Liver (tissue), 9 donors: ENCODE data around the gene JTB. TPM values are rescaled to one million over a fixed set of nuclear protein-coding genes. Genes with fewer than 3 reads are reported as not detected.

Experiments used
- DNase-seq: peaks from one replicate; pipeline ENCODE4 v3.0.0-alpha.2; 2017; ENCODE audit warnings: low spot score
- H3K27ac ChIP-seq, 2 donors: one replicate each; pipeline ENCODE4 v1.7.0; 2013; ENCODE audit warnings: inconsistent platforms in 2 of 2, low read length in 2 of 2, control low read depth in 1 of 2, low read depth in 1 of 2, mild to moderate bottlenecking in 1 of 2
- H3K27me3 ChIP-seq, 4 donors: one replicate each; pipeline versions ENCODE4 v1.6.1 to v1.7.0; 2013; ENCODE audit warnings: low read length in 3 of 4, inconsistent platforms in 1 of 4, mild to moderate bottlenecking in 1 of 4, moderate library complexity in 1 of 4; ENCODE audit not compliant: control insufficient read depth in 4 of 4, insufficient read depth in 4 of 4
- H3K36me3 ChIP-seq, 4 donors: one replicate each; pipeline versions ENCODE4 v1.6.1 to v1.7.0; 2013; ENCODE audit warnings: low read length in 3 of 4, mild to moderate bottlenecking in 3 of 4, low read depth in 1 of 4, moderate library complexity in 1 of 4; ENCODE audit not compliant: control insufficient read depth in 4 of 4, insufficient read depth in 3 of 4
- H3K4me1 ChIP-seq, 4 donors: one replicate each; pipeline versions ENCODE4 v1.6.1 to v1.7.0; 2013; ENCODE audit warnings: low read length in 3 of 4, mild to moderate bottlenecking in 3 of 4, moderate library complexity in 1 of 4; ENCODE audit not compliant: control insufficient read depth in 4 of 4, insufficient read depth in 4 of 4
- H3K4me3 ChIP-seq, 3 donors: one replicate each; pipeline versions ENCODE4 v1.6.1 to v1.7.0; 2013; ENCODE audit warnings: low read length in 3 of 3, control low read depth in 1 of 3, low read depth in 1 of 3, mild to moderate bottlenecking in 1 of 3
- H3K9ac ChIP-seq, 2 donors: one replicate each; pipeline ENCODE4 v1.7.0; 2013; ENCODE audit warnings: low read length in 2 of 2, mild to moderate bottlenecking in 2 of 2, moderate library complexity in 2 of 2, control low read depth in 1 of 2, low read depth in 1 of 2
- H3K9me3 ChIP-seq, 4 donors: one replicate each; pipeline versions ENCODE4 v1.6.1 to v1.7.0; 2013; ENCODE audit warnings: low read length in 3 of 4; ENCODE audit not compliant: control insufficient read depth in 4 of 4
- FOXA1 ChIP-seq: IDR thresholded peaks from 2 replicates; pipeline ENCODE4 v1.6.1; 2016; ENCODE audit warnings: antibody characterized with exemption
- FOXA2 ChIP-seq: IDR thresholded peaks from 2 replicates; pipeline ENCODE4 v1.6.1; 2016; ENCODE audit warnings: antibody characterized with exemption
- GABPA ChIP-seq, 2 donors: IDR thresholded peaks in 1 of 2; conservative IDR thresholded peaks in 1 of 2; 2 replicates each; pipeline ENCODE4 v1.6.1; 2016; ENCODE audit warnings: antibody characterized with exemption in 2 of 2, mild to moderate bottlenecking in 1 of 2, moderate library complexity in 1 of 2
- HNF4A ChIP-seq, 2 donors: conservative IDR thresholded peaks; 2 replicates each; pipeline ENCODE4 v1.6.1; 2016; ENCODE audit warnings: antibody characterized with exemption in 2 of 2, mild to moderate bottlenecking in 2 of 2
- JUND ChIP-seq, 2 donors: IDR thresholded peaks; 2 replicates each; pipeline ENCODE4 v1.6.1; 2016; ENCODE audit warnings: antibody characterized with exemption in 2 of 2
- MAX ChIP-seq: IDR thresholded peaks from 2 replicates; pipeline ENCODE4 v1.6.1; 2016; ENCODE audit warnings: antibody characterized with exemption
- NR2F2 ChIP-seq: IDR thresholded peaks from 2 replicates; pipeline ENCODE4 v1.6.1; 2016; ENCODE audit warnings: antibody characterized with exemption
- REST ChIP-seq: IDR thresholded peaks from 2 replicates; pipeline ENCODE4 v1.6.1; 2016; ENCODE audit warnings: antibody characterized with exemption, mild to moderate bottlenecking
- RXRA ChIP-seq, 2 donors: IDR thresholded peaks; 2 replicates each; pipeline ENCODE4 v1.6.1; 2017 to 2018; ENCODE audit warnings: antibody characterized with exemption in 2 of 2, mild to moderate bottlenecking in 1 of 2
- SP1 ChIP-seq: IDR thresholded peaks from 2 replicates; pipeline ENCODE4 v1.6.1; 2018; ENCODE audit warnings: antibody characterized with exemption, mild to moderate bottlenecking
- YY1 ChIP-seq: IDR thresholded peaks from 2 replicates; pipeline ENCODE4 v1.6.1; 2016; ENCODE audit warnings: antibody characterized with exemption, mild to moderate bottlenecking
- WGBS: extraction: QIAGEN DNeasy Blood & Tissue Kit; methylation state at CpG from one replicate; pipeline ENCODE4 v1.1.7; 2013; 5-methylcytosine and 5-hydroxymethylcytosine counted together
- polyA plus RNA-seq, 2 donors: library from polyadenylated mRNA; stranded (reverse) in 1 of 2; unstranded in 1 of 2; fragments of 200-250 nt in 1 of 2; fragments of >200 nt in 1 of 2; fragmentation: Nextera tagmentation in 1 of 2; extraction: Ambion mirVana in 1 of 2; gene quantifications; one replicate each; pipeline versions ENCODE4 v1.2.1 to v1.2.3, GENCODE V29; 2013 to 2015
- total RNA-seq, 2 donors: library from RNA; depleted of rRNA; stranded (reverse); fragments of >200 nt; gene quantifications; one replicate each; pipeline ENCODE4 v1.2.3, GENCODE V29; 2014
- TF ChIP-seq, protein P1 (sequence below): IDR thresholded peaks from 2 replicates; pipeline ENCODE4 v1.6.1; 2016; ENCODE audit warnings: antibody characterized with exemption
- TF ChIP-seq, protein P2 (sequence below): IDR thresholded peaks from 2 replicates; pipeline ENCODE4 v1.6.1; 2016; ENCODE audit warnings: antibody characterized with exemption
- donor health status: healthy.
- donor health status: healthy.
- donor health status: healthy.
- donor health status: healthy.
- donor health status: healthy.

Gene JTB
- total and polyA plus RNA-seq, 4 donors: 88.9 to 182 (median 124) TPM

- Histone ChIP-seq H3K27ac (no peak overlapping the region), H3K4me3 (no peak overlapping the region), H3K36me3 (no peaks in the 10 kb centered on the region), H3K4me1 (peaks cover 0 to 2% (median 0%) of the 10 kb centered on the region in 4 donors), H3K27me3 (no peaks in the 10 kb centered on the region), H3K9me3 (no peaks in the 10 kb centered on the region), H3K9ac (no peak overlapping the region)
- WGBS: 96% methylated on average over 1 of the region's 1 CpG
- no peak for DNase-seq
- TF ChIP-seq MAX (no peak), YY1 (no peak), GABPA (IDR thresholded peaks at IDR 0.05 in 1 of 2, conservative IDR thresholded peaks at IDR 0.05 in 1 of 2) (no peak), SP1 (no peak), REST (no peak), FOXA2 (no peak), FOXA1 (no peak), HNF4A (conservative IDR thresholded peaks at IDR 0.05) (no peak), RXRA (IDR thresholded peaks at IDR 0.05) (no peak), JUND (IDR thresholded peaks at IDR 0.05) (no peak)
- TF ChIP-seq, protein P1, sequence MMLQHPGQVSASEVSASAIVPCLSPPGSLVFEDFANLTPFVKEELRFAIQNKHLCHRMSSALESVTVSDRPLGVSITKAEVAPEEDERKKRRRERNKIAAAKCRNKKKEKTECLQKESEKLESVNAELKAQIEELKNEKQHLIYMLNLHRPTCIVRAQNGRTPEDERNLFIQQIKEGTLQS: no peak
- TF ChIP-seq, protein P2, sequence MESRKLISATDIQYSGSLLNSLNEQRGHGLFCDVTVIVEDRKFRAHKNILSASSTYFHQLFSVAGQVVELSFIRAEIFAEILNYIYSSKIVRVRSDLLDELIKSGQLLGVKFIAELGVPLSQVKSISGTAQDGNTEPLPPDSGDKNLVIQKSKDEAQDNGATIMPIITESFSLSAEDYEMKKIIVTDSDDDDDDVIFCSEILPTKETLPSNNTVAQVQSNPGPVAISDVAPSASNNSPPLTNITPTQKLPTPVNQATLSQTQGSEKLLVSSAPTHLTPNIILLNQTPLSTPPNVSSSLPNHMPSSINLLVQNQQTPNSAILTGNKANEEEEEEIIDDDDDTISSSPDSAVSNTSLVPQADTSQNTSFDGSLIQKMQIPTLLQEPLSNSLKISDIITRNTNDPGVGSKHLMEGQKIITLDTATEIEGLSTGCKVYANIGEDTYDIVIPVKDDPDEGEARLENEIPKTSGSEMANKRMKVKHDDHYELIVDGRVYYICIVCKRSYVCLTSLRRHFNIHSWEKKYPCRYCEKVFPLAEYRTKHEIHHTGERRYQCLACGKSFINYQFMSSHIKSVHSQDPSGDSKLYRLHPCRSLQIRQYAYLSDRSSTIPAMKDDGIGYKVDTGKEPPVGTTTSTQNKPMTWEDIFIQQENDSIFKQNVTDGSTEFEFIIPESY: no peak
Observed at GRCh38 chr1:154019940-154020339, 42.5 kb upstream of the JTB start.

- no peaks in the 10 kb centered on the region for H3K9me3 ChIP-seq
- WGBS: 69% methylated on average over 4 of the region's 4 CpGs
- H3K4me3 ChIP-seq: no peak overlapping the region
- DNase-seq: no peak
- peaks cover 0 to 2% (median 0%) of the 10 kb centered on the region in 4 donors for H3K4me1 ChIP-seq
- no peaks in the 10 kb centered on the region for H3K36me3 ChIP-seq
- H3K9ac ChIP-seq: no peak overlapping the region
- no peak for TF ChIP-seq NR2F2
- TF ChIP-seq HNF4A (conservative IDR thresholded peaks at IDR 0.05): peak in 1 of 2 donors; percentile 13
- no peak overlapping the region for H3K27ac ChIP-seq
- H3K27me3 ChIP-seq: no peaks in the 10 kb centered on the region
Observed at GRCh38 chr1:154019269-154019668, 41.8 kb upstream of the JTB start.
